Stimulated activated CD8-positive, alpha-beta memory T cell treated with anti-CD3 and anti-CD28 coated beads, Interleukin-4, amount 100 ng/mL, for 1 hour (primary cell): ENCODE data around the gene FBXW5.

ENCODE experiments used
- DNase-seq, 2 donors: peaks; one replicate each; pipeline ENCODE4 v3.0.0-alpha.2; 2020; ENCODE audit warnings: low read depth in 2 of 2, low spot score in 1 of 2

Gene FBXW5

GRCh38 chr9:136962163-136962562 is 17.6 kb upstream of the FBXW5 start:
- DNase-seq, result no peak

DNA sequence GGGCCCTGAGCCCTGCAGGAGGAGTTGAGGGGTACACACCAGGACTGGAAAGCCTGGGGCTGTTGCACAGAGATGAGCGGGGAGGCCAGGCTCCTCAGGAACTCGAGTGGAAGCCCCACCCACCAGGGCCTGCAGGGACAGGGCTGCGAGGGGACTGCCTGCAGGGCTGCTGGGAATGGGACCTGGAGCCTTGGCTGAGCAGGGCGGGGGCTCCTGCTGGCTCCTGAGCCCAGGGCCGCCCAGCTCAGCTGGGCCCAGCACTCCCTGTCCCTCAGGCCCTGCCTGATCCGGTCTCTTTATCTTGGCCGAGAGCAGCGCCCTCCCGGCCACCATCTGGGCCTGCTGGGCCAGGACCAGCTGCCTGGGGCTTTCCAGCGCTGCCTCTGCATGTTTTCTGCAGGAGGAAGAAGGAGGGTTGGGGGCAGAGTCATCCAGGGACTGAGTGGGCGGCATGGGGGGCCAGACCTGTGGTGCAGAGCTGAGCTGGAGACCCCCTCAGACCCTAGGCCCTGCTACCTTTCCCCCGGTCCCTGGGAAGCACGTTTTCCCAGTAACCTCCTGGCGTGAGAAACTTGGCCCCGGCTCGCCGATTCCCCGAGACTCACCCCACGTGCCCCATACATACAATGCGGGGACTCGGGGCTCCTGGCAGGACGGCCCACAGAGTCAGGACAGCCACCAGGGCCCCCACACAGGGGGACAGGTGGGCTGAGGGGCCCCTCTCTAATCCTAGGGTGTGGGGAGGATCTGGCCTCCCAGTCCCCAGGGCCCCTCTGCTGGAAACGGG is 16.9 kb upstream of the FBXW5 start:
- no peak for DNase-seq

- DNase-seq, result no peak
Observed at GRCh38 chr9:136960938-136961275, 16.4 kb upstream of the FBXW5 start.

GRCh38 chr9:136960212-136960937 is 15.8 kb upstream of the FBXW5 start:
- no peak for DNase-seq

DNA sequence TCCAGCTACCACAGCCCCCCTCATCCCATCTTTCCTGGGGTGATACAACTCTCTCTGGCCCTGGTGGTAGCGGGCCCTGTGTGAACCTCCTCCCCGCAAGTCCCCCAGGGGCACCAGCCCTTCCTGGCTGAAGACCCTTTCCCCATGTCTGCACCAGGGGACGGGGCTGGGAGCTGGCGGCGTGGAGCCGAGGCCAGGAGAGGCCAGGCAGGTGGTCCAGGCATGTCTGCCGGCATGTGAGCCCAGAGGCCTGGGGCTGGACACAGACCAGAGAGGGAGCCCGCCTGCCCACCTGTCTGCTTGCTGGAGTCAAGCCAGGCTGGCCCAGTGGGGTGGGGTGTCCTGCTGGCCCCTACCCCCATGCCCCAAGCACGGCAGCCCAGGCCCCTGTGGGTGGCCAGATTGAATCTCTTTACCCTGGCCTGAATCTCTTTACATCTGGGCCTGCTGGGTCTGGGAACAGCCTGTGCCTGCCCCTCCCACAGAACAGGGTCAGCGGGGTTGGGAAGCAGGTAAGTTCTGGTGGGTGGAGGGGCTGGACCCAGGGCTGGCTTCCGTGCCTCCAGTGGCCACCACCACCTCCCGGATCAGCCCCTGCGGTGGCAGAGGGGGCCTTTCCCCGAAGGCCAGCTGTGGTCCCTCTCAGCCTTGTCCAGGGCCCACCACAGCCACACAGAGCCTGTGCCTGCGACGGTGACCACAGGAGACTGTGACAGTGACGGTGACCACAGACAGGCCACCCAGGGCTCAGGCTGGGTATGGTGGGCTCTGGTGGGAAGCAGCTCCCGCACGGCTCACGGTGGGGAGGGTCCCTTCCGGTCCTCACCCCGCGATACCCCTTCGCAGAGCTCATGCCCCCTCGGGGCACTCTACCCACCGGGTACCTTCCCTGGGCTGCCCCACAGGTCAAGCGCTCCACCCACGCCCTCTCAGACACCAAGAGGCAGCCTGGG is 14.6 kb upstream of the FBXW5 start:
- DNase-seq, result no peak

GRCh38 chr9:136958473-136958872 is 13.9 kb upstream of the FBXW5 start:
- no peak for DNase-seq

DNA sequence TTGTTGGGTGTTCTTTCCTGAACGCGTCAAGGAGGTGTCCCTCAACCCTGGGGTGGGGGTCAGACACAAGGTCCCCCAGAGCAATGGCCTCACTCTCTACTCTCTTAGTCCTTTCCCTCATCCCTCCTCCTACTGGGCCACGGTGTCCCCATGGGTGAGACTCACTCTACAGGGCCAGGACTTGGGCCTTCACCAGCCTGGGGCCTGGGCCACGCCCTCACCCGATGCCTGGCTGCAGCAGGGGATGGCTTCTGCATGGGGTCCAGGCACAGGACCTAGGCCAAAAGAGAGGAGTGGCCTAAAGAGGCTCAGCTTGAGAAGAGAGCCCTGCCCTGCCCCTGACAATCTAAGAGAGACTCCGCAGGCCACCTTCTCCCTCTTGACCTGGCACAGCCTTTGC is 13.4 kb upstream of the FBXW5 start:
- no peak for DNase-seq

GRCh38 chr9:136957461-136957860 is 12.9 kb upstream of the FBXW5 start:
- DNase-seq, result no peak

DNA sequence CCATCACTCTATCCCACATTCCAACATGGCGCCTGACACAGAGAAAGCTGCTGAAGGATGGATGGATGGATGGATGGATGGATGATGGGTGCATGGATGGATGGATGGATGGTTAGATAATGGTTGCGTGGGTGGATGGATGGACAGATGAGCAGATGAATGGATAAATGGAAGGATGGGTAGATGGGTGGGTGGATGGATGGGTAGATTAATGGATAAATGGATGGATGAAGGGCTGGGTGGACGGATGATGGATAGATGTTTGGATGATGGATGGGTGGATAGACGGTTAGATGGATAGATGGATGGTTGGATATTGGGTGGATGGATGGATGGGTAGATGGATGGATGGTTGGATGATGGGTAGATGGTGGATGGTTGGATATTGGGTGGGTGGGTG is 12.1 kb upstream of the FBXW5 start:
- no peak for DNase-seq

DNA sequence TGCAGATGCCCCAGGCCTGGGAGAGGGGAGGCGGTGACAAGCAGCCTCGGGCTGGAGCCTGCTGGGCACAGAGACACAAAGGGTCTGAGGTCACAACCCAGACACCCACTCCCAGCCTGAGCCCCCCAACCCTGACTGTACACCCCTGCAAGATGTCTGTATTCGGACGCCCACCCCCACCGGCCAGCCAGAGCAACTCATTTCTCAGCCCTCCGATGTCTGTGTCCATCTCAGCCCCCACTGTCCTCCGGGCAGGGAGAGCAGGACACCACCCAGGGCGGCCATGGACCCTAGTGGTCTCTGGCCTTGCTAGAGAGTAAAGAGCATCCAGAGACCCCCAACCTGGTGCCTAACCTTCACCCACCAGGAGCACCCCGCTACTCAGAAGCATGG is 11.4 kb upstream of the FBXW5 start:
- DNase-seq, result no peak

DNA sequence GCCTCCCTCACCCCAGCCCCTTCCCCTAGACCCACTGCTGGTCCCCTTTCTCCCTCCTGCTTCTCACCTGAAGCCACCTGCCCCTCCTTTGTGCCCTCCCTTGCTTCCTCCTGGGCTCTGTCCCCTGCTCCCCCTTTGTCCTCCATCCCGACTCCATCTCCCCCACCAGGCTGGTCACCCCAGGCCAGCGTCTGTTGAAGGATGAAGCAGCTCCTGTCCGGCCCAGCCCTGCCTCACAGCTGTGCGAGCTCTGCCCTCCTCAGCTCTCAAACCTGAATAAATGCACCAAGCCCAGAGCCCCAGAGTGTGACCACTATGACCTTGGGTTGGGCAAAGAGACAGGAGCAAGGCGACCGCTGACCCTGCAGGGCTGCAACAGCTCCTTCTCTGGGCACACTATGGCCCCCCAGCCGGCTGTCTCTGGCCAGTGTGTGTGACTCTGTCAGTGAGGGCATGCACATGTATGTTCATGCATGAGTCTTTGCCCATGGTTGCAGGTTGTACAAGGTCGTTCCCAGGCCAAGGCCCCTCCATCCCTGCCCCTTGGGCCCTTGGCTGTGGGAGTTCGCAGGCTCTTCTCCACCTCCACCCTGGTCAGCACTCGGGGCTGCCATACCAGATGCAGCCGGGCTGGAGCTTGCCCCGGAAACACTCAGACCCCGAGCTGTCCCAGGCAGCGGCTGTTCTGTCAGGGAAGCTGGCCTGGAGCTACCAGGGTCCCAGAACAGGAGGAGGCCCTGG is 10.8 kb upstream of the FBXW5 start:
- no peak for DNase-seq

- DNase-seq, result no peak
Observed at GRCh38 chr9:136954270-136955083, 9.9 kb upstream of the FBXW5 start.

GRCh38 chr9:136953771-136954269 is 9.3 kb upstream of the FBXW5 start:
- DNase-seq, result no peak

DNA sequence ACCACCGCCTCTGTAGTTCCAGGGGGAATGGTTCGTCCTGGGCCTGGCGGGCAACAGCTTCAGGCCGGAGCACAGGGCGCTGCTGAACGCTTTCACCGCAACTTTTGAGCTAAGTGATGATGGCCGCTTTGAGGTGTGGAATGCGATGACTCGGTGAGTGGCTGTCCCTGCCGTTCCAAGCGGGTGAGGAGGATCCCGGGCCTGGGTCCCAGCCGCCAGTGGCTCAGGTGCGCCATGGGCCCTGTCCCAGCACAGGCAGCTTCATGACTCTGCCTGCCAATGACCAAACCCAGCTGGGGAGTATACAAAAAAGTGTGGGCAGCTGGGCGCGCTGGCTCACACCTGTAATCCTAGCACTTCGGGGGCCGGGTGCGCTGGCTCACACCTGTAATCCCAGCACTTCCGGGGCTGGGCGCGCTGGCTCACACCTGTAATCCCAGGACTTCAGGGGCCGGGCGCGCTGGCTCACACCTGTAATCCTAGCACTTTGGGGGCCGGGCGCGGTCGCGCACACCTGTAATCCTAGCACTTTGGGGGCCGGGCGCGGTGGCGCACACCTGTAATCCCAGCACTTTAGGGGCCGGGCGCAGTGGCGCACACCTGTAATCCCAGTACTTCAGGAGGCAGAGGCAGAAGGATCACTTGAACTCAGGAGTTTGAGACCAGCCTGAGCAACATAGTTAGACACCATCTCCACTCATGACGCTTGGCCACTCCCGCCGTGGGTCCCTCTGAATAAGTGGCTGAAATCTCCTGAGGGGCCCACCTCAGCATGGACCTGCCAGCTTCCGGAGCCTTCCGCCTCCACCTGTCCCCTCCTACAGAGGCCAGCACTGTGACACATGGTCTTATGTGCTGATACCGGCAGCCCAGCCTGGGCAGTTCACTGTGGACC is 8.6 kb upstream of the FBXW5 start:
- DNase-seq, result no peak

DNA sequence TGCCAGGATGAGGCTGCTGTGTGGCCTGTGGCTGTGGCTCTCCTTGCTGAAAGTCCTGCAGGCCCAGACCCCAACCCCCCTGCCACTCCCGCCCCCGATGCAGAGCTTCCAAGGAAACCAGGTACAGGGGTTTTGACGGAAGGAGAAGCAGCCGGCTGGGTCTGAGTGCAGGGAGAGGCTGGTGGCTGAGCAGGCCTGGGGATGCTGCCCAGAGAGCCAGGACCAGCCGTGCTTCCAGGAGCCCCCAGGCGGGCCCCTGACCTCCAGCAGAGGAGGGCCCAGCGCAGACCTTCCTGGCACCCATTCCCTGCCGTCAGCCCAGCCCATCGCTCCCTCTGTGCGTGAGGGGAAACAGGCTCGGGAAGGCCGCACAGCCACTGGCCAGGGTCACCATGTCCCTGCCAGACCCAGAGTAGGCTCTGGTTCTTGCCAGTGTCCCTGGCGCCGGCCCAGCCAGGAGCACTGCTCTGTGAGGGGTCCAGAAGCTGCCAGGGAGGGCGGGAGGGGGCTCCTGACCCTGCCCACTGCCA is 7.8 kb upstream of the FBXW5 start:
- DNase-seq, result no peak

GRCh38 chr9:136951541-136952320 is 7.2 kb upstream of the FBXW5 start, which contains the start of gene LCN12:
LCN12 (plus strand) TSS chr9:136952273; CDS start chr9:136952328, 55 bp downstream.
- DNase-seq, result no peak

DNA sequence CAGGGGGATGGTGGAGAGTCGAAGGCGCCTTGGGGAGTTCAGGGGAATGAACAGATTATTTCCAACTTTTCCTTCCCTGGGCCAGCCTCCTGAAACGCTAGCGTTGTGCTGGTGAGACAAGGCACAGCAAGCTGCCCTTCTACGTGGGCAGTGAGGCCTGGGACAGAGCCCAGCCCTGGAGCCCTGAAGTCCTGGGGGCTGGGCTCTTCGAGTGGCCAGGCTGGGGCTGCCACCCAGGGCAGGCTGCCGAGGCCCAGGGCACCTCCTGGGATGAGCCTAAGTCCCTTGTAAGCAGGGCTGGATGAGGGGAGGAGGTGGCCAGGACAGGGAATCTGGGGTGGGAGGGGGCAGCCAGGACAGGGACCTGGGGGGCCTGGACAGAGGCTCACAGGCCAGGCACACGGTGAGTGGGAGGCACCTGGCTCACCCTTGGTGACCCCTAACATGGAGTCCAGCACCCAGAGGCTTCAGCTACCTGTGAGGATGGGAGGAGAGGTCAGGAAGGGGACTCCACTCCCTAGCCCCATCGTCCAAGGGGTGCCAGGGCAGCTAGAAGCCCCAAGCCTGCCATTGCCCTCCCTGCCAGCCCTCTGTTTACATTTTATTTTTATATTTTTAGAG is 6.2 kb upstream of the FBXW5 start:
- no peak for DNase-seq
